ENCODE results near the gene DCAF11. TPM values are rescaled to one million over a fixed set of nuclear protein-coding genes. Genes with fewer than 3 reads are reported as not detected.

The DCAF11 gene
- total RNA-seq, 1 donor from 2014 or later = 85.6 TPM

DNA sequence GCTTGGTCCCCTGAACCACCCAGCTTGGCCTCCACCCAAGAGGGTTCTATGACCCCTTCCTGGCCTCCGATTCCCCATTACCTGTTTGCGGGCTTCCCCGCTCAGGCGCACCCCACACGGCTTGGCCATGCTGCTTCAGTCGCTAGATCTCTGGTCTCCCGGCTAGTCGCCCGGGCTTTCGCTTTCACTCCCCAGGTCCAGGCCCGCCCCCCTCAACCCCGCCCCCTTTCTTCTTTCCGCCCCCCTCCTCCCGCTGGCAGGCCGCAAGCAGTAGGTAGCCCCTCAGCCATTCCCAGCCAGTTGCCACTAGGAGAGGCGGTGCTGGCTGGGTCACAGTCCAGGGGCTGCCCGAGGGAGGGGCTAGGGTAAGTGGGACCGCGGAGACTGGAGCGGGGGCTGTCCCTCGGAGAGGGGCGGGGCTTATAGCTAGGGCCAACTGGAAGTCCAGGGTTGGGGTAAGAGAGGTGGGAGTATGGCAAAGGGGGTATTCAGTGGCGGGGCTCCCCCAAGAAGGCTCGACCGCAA lies 31.9 kb downstream of the DCAF11 start, which contains the start of gene PSME2:
Gene PSME2, minus strand, starts transcription at position 158 of the 525 bp plus-strand sequence. Its CDS starts 29 bp downstream, at position 129.
- Histone ChIP-seq H3K9ac (ENCODE audit: low read depth in 1 of 3, low read length in 3 of 3) (peak within 1 kb of the TSS; percentile 90 to 96 (median 91)), H3K4me1 (ENCODE audit: control insufficient read depth in 3 of 3, insufficient read depth in 3 of 3, low read length in 3 of 3) (peaks cover 34 to 57% (median 36%) of the 10 kb centered on the region in 3 donors), H3K4me3 (ENCODE audit: low read length in 3 of 3) (peak within 1 kb of the TSS; percentile 90 to 97 (median 94)), H3K27ac (ENCODE audit: low read depth, low read length) (peak within 1 kb of the TSS; percentile 90), H3K27me3 (ENCODE audit: control insufficient read depth in 3 of 3, insufficient read depth in 3 of 3, low read length in 3 of 3) (no peaks in the 10 kb centered on the region), H3K9me3 (ENCODE audit: control insufficient read depth in 3 of 3, low read length in 3 of 3) (no peaks in the 10 kb centered on the region), H3K36me3 (ENCODE audit: control insufficient read depth in 3 of 3, insufficient read depth in 3 of 3, low read length in 3 of 3) (peaks cover 27 to 41% (median 30%) of the 10 kb centered on the region in 3 donors)

GRCh38 chr14:24146978-24147760 lies 32.6 kb downstream of the DCAF11 start, which contains the start of gene RNF31:
Gene RNF31, plus strand, starts transcription at chr14:24147498. Its CDS starts 201 bp downstream, at chr14:24147699.
- Histone ChIP-seq H3K4me1 (ENCODE audit: control insufficient read depth in 3 of 3, insufficient read depth in 3 of 3, low read length in 3 of 3) (peaks cover 31 to 52% (median 31%) of the 10 kb centered on the region in 3 donors), H3K27ac (ENCODE audit: low read depth, low read length) (peak within 1 kb of the TSS; percentile 90), H3K4me3 (ENCODE audit: low read length in 3 of 3) (peak within 1 kb of the TSS; percentile 90 to 97 (median 94)), H3K9me3 (ENCODE audit: control insufficient read depth in 3 of 3, low read length in 3 of 3) (no peaks in the 10 kb centered on the region), H3K27me3 (ENCODE audit: control insufficient read depth in 3 of 3, insufficient read depth in 3 of 3, low read length in 3 of 3) (no peaks in the 10 kb centered on the region), H3K9ac (ENCODE audit: low read depth in 1 of 3, low read length in 3 of 3) (peak within 1 kb of the TSS; percentile 90 to 96 (median 91)), H3K36me3 (ENCODE audit: control insufficient read depth in 3 of 3, insufficient read depth in 3 of 3, low read length in 3 of 3) (peaks cover 33 to 48% (median 36%) of the 10 kb centered on the region in 3 donors)

GRCh38 chr14:24147761-24148428 lies 33.3 kb downstream of the DCAF11 start:
- peak overlapping the region; percentile 90 to 97 (median 94) for H3K4me3 ChIP-seq (ENCODE audit: low read length in 3 of 3)
- H3K9me3 ChIP-seq (ENCODE audit: control insufficient read depth in 3 of 3, low read length in 3 of 3) = no peaks in the 10 kb centered on the region
- H3K36me3 ChIP-seq (ENCODE audit: control insufficient read depth in 3 of 3, insufficient read depth in 3 of 3, low read length in 3 of 3) = peaks cover 37 to 52% (median 39%) of the 10 kb centered on the region in 3 donors
- H3K27ac ChIP-seq (ENCODE audit: low read depth, low read length) = peak overlapping the region; percentile 80
- peaks cover 30 to 50% (median 31%) of the 10 kb centered on the region in 3 donors for H3K4me1 ChIP-seq (ENCODE audit: control insufficient read depth in 3 of 3, insufficient read depth in 3 of 3, low read length in 3 of 3)
- H3K27me3 ChIP-seq (ENCODE audit: control insufficient read depth in 3 of 3, insufficient read depth in 3 of 3, low read length in 3 of 3) = no peaks in the 10 kb centered on the region
- H3K9ac ChIP-seq (ENCODE audit: low read depth in 1 of 3, low read length in 3 of 3) = peak overlapping the region; percentile 90 to 96 (median 91)

GRCh38 chr14:24149302-24149969 lies 34.9 kb downstream of the DCAF11 start:
- H3K27ac ChIP-seq (ENCODE audit: low read depth, low read length) = no peak overlapping the region
- H3K9me3 ChIP-seq (ENCODE audit: control insufficient read depth in 3 of 3, low read length in 3 of 3) = no peaks in the 10 kb centered on the region
- H3K27me3 ChIP-seq (ENCODE audit: control insufficient read depth in 3 of 3, insufficient read depth in 3 of 3, low read length in 3 of 3) = no peaks in the 10 kb centered on the region
- H3K36me3 ChIP-seq (ENCODE audit: control insufficient read depth in 3 of 3, insufficient read depth in 3 of 3, low read length in 3 of 3) = peaks cover 33 to 51% (median 35%) of the 10 kb centered on the region in 3 donors
- no peak overlapping the region for H3K4me3 ChIP-seq (ENCODE audit: low read length in 3 of 3)
- peaks cover 25 to 38% (median 30%) of the 10 kb centered on the region in 3 donors for H3K4me1 ChIP-seq (ENCODE audit: control insufficient read depth in 3 of 3, insufficient read depth in 3 of 3, low read length in 3 of 3)
- no peak overlapping the region for H3K9ac ChIP-seq (ENCODE audit: low read depth in 1 of 3, low read length in 3 of 3)

DNA sequence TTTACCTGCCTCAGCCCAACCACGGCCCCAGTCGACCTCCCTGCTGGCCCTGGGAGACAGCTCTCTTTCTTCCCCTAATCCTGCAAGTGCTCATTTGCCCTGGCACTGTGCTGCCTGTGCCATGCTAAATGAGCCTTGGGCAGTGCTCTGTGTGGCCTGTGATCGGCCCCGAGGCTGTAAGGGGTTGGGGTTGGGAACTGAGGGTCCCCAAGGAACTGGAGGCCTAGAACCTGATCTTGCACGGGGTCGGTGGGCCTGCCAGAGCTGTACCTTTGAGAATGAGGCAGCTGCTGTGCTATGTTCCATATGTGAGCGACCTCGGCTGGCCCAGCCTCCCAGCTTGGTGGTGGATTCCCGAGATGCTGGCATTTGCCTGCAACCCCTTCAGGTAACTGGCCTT lies 35.5 kb downstream of the DCAF11 start:
- peaks cover 24 to 35% (median 30%) of the 10 kb centered on the region in 3 donors for H3K4me1 ChIP-seq (ENCODE audit: control insufficient read depth in 3 of 3, insufficient read depth in 3 of 3, low read length in 3 of 3)
- H3K9ac ChIP-seq (ENCODE audit: low read depth in 1 of 3, low read length in 3 of 3) = peak overlapping the region in 1 of 3 donors; percentile 8
- no peak overlapping the region for H3K27ac ChIP-seq (ENCODE audit: low read depth, low read length)
- H3K27me3 ChIP-seq (ENCODE audit: control insufficient read depth in 3 of 3, insufficient read depth in 3 of 3, low read length in 3 of 3) = no peaks in the 10 kb centered on the region
- peaks cover 38 to 53% (median 39%) of the 10 kb centered on the region in 3 donors for H3K36me3 ChIP-seq (ENCODE audit: control insufficient read depth in 3 of 3, insufficient read depth in 3 of 3, low read length in 3 of 3)
- no peaks in the 10 kb centered on the region for H3K9me3 ChIP-seq (ENCODE audit: control insufficient read depth in 3 of 3, low read length in 3 of 3)
- no peak overlapping the region for H3K4me3 ChIP-seq (ENCODE audit: low read length in 3 of 3)

- H3K27ac ChIP-seq (ENCODE audit: low read depth, low read length) = no peak overlapping the region
- no peak overlapping the region for H3K4me3 ChIP-seq (ENCODE audit: low read length in 3 of 3)
- H3K9ac ChIP-seq (ENCODE audit: low read depth in 1 of 3, low read length in 3 of 3) = no peak overlapping the region
- H3K36me3 ChIP-seq (ENCODE audit: control insufficient read depth in 3 of 3, insufficient read depth in 3 of 3, low read length in 3 of 3) = peaks cover 41 to 58% (median 44%) of the 10 kb centered on the region in 3 donors
- no peaks in the 10 kb centered on the region for H3K9me3 ChIP-seq (ENCODE audit: control insufficient read depth in 3 of 3, low read length in 3 of 3)
- no peaks in the 10 kb centered on the region for H3K27me3 ChIP-seq (ENCODE audit: control insufficient read depth in 3 of 3, insufficient read depth in 3 of 3, low read length in 3 of 3)
- H3K4me1 ChIP-seq (ENCODE audit: control insufficient read depth in 3 of 3, insufficient read depth in 3 of 3, low read length in 3 of 3) = peaks cover 19 to 33% (median 25%) of the 10 kb centered on the region in 3 donors
Observed at GRCh38 chr14:24150567-24150966, 36.0 kb downstream of the DCAF11 start.

- Histone ChIP-seq H3K9ac (ENCODE audit: low read depth in 1 of 3, low read length in 3 of 3) (peak overlapping the region in 1 of 3 donors; percentile 43), H3K4me3 (ENCODE audit: low read length in 3 of 3) (no peak overlapping the region), H3K27me3 (ENCODE audit: control insufficient read depth in 3 of 3, insufficient read depth in 3 of 3, low read length in 3 of 3) (no peaks in the 10 kb centered on the region), H3K4me1 (ENCODE audit: control insufficient read depth in 3 of 3, insufficient read depth in 3 of 3, low read length in 3 of 3) (peaks cover 15 to 28% (median 21%) of the 10 kb centered on the region in 3 donors), H3K9me3 (ENCODE audit: control insufficient read depth in 3 of 3, low read length in 3 of 3) (no peaks in the 10 kb centered on the region), H3K36me3 (ENCODE audit: control insufficient read depth in 3 of 3, insufficient read depth in 3 of 3, low read length in 3 of 3) (peaks cover 44 to 62% (median 48%) of the 10 kb centered on the region in 3 donors), H3K27ac (ENCODE audit: low read depth, low read length) (no peak overlapping the region)
Observed at GRCh38 chr14:24150993-24151392, 36.4 kb downstream of the DCAF11 start.

- Histone ChIP-seq H3K36me3 (ENCODE audit: control insufficient read depth in 3 of 3, insufficient read depth in 3 of 3, low read length in 3 of 3) (peaks cover 48 to 66% (median 52%) of the 10 kb centered on the region in 3 donors), H3K27ac (ENCODE audit: low read depth, low read length) (no peak overlapping the region), H3K9me3 (ENCODE audit: control insufficient read depth in 3 of 3, low read length in 3 of 3) (no peaks in the 10 kb centered on the region)
Observed at GRCh38 chr14:24151404-24152080, 37.0 kb downstream of the DCAF11 start.

DNA sequence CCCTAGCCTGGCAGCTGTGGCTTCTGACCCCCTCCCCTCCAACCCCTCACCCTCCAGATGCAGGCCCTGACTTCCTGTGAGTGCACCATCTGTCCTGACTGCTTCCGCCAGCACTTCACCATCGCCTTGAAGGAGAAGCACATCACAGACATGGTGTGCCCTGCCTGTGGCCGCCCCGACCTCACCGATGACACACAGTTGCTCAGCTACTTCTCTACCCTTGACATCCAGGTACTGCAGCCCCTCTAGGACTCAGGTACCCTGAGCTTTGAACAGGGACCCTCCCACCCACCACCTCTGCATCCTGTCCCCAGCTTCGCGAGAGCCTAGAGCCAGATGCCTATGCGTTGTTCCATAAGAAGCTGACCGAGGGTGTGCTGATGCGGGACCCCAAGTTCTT lies 40.5 kb downstream of the DCAF11 start:
- H3K36me3 ChIP-seq (ENCODE audit: control insufficient read depth in 3 of 3, insufficient read depth in 3 of 3, low read length in 3 of 3) = peaks cover 62 to 72% (median 69%) of the 10 kb centered on the region in 3 donors
- no peak overlapping the region for H3K4me3 ChIP-seq (ENCODE audit: low read length in 3 of 3)
- peak overlapping the region in 1 of 3 donors; percentile 11 for H3K9ac ChIP-seq (ENCODE audit: low read depth in 1 of 3, low read length in 3 of 3)
- peaks cover 0 to 5% (median 0%) of the 10 kb centered on the region in 3 donors for H3K4me1 ChIP-seq (ENCODE audit: control insufficient read depth in 3 of 3, insufficient read depth in 3 of 3, low read length in 3 of 3)
- no peaks in the 10 kb centered on the region for H3K27me3 ChIP-seq (ENCODE audit: control insufficient read depth in 3 of 3, insufficient read depth in 3 of 3, low read length in 3 of 3)
- no peak overlapping the region for H3K27ac ChIP-seq (ENCODE audit: low read depth, low read length)
- H3K9me3 ChIP-seq (ENCODE audit: control insufficient read depth in 3 of 3, low read length in 3 of 3) = no peaks in the 10 kb centered on the region

More at GRCh38 chr14:24151404-24152080, 37.0 kb downstream of the DCAF11 start:
- H3K27me3 ChIP-seq (ENCODE audit: control insufficient read depth in 3 of 3, insufficient read depth in 3 of 3, low read length in 3 of 3) = no peaks in the 10 kb centered on the region
- H3K4me1 ChIP-seq (ENCODE audit: control insufficient read depth in 3 of 3, insufficient read depth in 3 of 3, low read length in 3 of 3) = peaks cover 11 to 25% (median 17%) of the 10 kb centered on the region in 3 donors
- H3K4me3 ChIP-seq (ENCODE audit: low read length in 3 of 3) = no peak overlapping the region
- peak overlapping the region in 1 of 3 donors; percentile 43 for H3K9ac ChIP-seq (ENCODE audit: low read depth in 1 of 3, low read length in 3 of 3)

Data from skeletal muscle tissue (tissue), 4 donors.